Smooth muscle cell (in vitro differentiated cells): ENCODE measurements around the gene TASP1. TPM values are rescaled to one million over a fixed set of nuclear protein-coding genes. Genes with fewer than 3 reads are reported as not detected.

Experiments used
- DNase-seq: peaks from one replicate; lab custom pipeline; 2025; ENCODE audit not compliant: unreplicated experiment; lab: John Stamatoyannopoulos, UW
- H2AFZ ChIP-seq: fragments of 200-600 bp; sonication (generic); 2 replicates; pipeline ENCODE4 v1.6.0; 2016; ENCODE audit warnings: antibody characterized with exemption, low read depth, mild to moderate bottlenecking
- H3F3A ChIP-seq: fragments of 200-600 bp; sonication (generic); 2 replicates; pipeline ENCODE4 v1.6.0; 2017; ENCODE audit warnings: antibody characterized with exemption, low read depth
- H3K27ac ChIP-seq: fragments of 200-600 bp; sonication (generic); 2 replicates; pipeline ENCODE4 v1.5.1; 2016; ENCODE audit warnings: low read depth, mild to moderate bottlenecking
- H3K27me3 ChIP-seq: fragments of 200-600 bp; sonication (generic); 2 replicates; pipeline ENCODE4 v1.6.1; 2016; ENCODE audit warnings: low read depth, mild to moderate bottlenecking
- H3K36me3 ChIP-seq: fragments of 200-600 bp; sonication (generic); 2 replicates; pipeline ENCODE4 v1.5.1; 2016; ENCODE audit warnings: low read depth
- H3K4me1 ChIP-seq: fragments of 200-600 bp; sonication (generic); 2 replicates; pipeline ENCODE4 v1.5.1; 2016; ENCODE audit warnings: low read depth
- H3K4me2 ChIP-seq: fragments of 200-600 bp; sonication (generic); 2 replicates; pipeline ENCODE4 v1.6.0; 2016; ENCODE audit warnings: mild to moderate bottlenecking
- H3K4me3 ChIP-seq: fragments of 200-600 bp; sonication (generic); 2 replicates; pipeline ENCODE4 v1.5.1; 2016; ENCODE audit warnings: mild to moderate bottlenecking
- H3K79me2 ChIP-seq: fragments of 200-600 bp; sonication (generic); 2 replicates; pipeline ENCODE4 v1.6.0; 2016; ENCODE audit warnings: low read depth, mild to moderate bottlenecking
- H3K9ac ChIP-seq: fragments of 200-600 bp; sonication (generic); 2 replicates; pipeline ENCODE4 v1.6.0; 2016; ENCODE audit warnings: low read depth
- H3K9me3 ChIP-seq: fragments of 200-600 bp; sonication (generic); replicated peaks from 2 replicates; pipeline ENCODE4 v1.5.1; 2016; ENCODE audit warnings: low read depth
- H4K20me1 ChIP-seq: fragments of 200-600 bp; sonication (generic); 2 replicates; pipeline ENCODE4 v1.6.0; 2016; ENCODE audit warnings: low read depth
- WGBS: methylation state at CpG from one replicate; pipeline ENCODE4 v1.1.7; 2016; ENCODE audit warnings: low lambda C conversion rate; 5-methylcytosine and 5-hydroxymethylcytosine counted together
- polyA plus RNA-seq: library from polyadenylated mRNA; unstranded; fragments of >200 nt; fragmentation: Nextera tagmentation; extraction: Ambion mirVana; gene quantifications from 2 replicates; pipeline ENCODE4 v1.2.1, GENCODE V29; 2016
- total RNA-seq: library from RNA; depleted of rRNA; stranded (reverse); fragments of >200 nt; gene quantifications from 2 replicates; pipeline ENCODE4 v1.2.3, GENCODE V29; 2014
- TF ChIP-seq, protein P1 (sequence below): fragments of 200-600 bp; sonication (generic); IDR thresholded peaks from 2 replicates; pipeline ENCODE4 v1.5.1; 2017; ENCODE audit warnings: borderline replicate concordance, mild to moderate bottlenecking, antibody characterized with exemption; ENCODE audit not compliant: insufficient read depth, poor library complexity, severe bottlenecking

The TASP1 gene
- total and polyA plus RNA-seq, 2 experiments from 2014 or later: 6.4 to 17.5 TPM

DNA sequence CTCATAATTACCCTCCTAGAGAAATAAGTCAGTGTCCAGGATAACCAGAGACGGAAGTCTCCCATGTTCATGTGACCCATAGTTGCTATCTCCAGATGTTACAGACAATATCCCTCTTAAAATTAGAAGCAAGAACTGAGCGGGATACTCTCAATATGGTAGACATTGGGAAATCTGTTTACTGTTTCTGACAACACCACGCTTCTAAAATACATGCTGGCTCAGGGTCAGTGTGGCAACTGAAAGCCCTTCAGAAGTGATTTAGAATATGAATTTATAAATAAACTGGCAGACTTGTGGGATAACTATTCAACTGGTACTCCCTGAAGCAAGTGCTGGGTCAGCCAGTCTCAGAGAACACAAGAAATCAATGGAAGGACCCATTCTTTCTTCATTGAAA lies 108.6 kb downstream of the TASP1 start:
- TF ChIP-seq, protein P1, sequence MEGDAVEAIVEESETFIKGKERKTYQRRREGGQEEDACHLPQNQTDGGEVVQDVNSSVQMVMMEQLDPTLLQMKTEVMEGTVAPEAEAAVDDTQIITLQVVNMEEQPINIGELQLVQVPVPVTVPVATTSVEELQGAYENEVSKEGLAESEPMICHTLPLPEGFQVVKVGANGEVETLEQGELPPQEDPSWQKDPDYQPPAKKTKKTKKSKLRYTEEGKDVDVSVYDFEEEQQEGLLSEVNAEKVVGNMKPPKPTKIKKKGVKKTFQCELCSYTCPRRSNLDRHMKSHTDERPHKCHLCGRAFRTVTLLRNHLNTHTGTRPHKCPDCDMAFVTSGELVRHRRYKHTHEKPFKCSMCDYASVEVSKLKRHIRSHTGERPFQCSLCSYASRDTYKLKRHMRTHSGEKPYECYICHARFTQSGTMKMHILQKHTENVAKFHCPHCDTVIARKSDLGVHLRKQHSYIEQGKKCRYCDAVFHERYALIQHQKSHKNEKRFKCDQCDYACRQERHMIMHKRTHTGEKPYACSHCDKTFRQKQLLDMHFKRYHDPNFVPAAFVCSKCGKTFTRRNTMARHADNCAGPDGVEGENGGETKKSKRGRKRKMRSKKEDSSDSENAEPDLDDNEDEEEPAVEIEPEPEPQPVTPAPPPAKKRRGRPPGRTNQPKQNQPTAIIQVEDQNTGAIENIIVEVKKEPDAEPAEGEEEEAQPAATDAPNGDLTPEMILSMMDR: no peak
- H3K4me1 ChIP-seq: no peaks in the 10 kb centered on the region
- no peak overlapping the region for H2AFZ ChIP-seq
- no peaks in the 10 kb centered on the region for H4K20me1 ChIP-seq
- H3K27me3 ChIP-seq: no peaks in the 10 kb centered on the region
- H3F3A ChIP-seq: peaks cover 4% of the 10 kb centered on the region
- H3K4me3 ChIP-seq: no peak overlapping the region
- H3K9me3 ChIP-seq: no peaks in the 10 kb centered on the region
- no peak overlapping the region for H3K9ac ChIP-seq
- DNase-seq: no peak
- H3K4me2 ChIP-seq: no peak overlapping the region
- H3K79me2 ChIP-seq: no peaks in the 10 kb centered on the region
- no peak overlapping the region for H3K27ac ChIP-seq
- no peaks in the 10 kb centered on the region for H3K36me3 ChIP-seq
- 73% methylated on average over 3 of the region's 3 CpGs for WGBS

DNA sequence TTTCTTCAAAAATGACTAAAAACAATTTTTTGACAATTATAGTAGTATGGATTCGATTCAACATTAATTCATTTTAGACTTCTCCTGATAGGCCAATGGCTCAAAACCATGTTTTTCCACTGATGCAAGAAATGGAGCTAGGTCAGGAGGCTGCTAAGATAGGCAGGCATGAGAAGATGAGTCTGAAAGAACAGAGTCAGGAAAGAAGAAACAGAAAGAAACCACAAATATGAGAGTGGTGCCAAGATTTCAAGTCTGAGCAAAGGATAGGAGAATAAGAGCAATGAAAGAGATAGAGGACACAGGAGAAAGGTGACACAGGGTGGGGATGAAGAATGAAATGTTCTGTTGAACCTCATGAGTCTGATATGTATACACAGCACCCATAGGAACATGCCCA lies 112.2 kb downstream of the TASP1 start:
- Histone ChIP-seq H2AFZ (no peak overlapping the region), H4K20me1 (no peaks in the 10 kb centered on the region), H3K27ac (no peak overlapping the region), H3K79me2 (no peaks in the 10 kb centered on the region), H3K9ac (no peak overlapping the region), H3K4me2 (no peak overlapping the region), H3K4me1 (no peaks in the 10 kb centered on the region), H3K4me3 (no peak overlapping the region), H3F3A (peaks cover 4% of the 10 kb centered on the region), H3K27me3 (no peaks in the 10 kb centered on the region), H3K36me3 (no peaks in the 10 kb centered on the region), H3K9me3 (no peaks in the 10 kb centered on the region)
- DNase-seq: no peak
- TF ChIP-seq, protein P1: no peak
- 98% methylated on average over 1 of the region's 1 CpG for WGBS

DNA sequence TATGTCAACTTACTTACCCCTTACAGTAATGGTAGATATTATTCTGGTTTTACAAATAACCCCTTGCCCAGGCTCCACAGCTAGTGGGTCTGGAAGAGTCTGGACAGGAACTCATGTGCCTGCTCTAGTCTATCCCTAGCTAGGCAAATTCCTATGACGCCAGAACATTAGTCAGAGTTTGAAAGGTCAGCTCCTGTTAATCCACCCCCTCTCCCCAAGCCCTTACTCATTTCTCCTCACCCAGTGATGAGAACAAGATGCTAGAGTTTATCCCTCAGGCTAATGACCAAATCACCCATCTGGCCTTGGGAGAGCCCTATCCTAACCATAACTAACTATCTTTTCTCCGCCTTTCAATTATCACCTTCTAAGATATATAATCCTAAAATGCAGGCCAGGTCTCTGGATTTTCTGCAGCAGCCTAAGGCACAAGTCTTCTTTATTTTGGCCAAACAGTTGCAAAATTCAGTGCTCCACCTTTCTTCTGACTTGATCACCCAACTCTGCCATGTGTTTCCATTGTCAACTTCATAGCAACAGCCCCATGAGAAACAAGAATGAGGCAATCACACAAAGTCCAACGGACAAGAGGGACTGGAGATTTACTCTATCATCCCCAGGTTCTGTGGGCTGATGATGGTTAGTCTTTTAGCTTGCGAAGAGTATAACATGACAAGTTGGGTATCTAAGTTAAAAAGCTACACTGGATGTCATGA lies 113.3 kb downstream of the TASP1 start:
- Histone ChIP-seq H3K9me3 (no peaks in the 10 kb centered on the region), H3F3A (peaks cover 4% of the 10 kb centered on the region), H3K4me2 (peak overlapping the region; percentile 42), H3K4me3 (no peak overlapping the region), H4K20me1 (no peaks in the 10 kb centered on the region), H3K9ac (peak overlapping the region; percentile 15), H3K36me3 (no peaks in the 10 kb centered on the region), H3K79me2 (no peaks in the 10 kb centered on the region), H3K27me3 (no peaks in the 10 kb centered on the region), H3K27ac (peak overlapping the region; percentile 70), H3K4me1 (no peaks in the 10 kb centered on the region), H2AFZ (no peak overlapping the region)
- DNase-seq: no peak
- 46% methylated on average over 4 of the region's 4 CpGs for WGBS
- TF ChIP-seq, protein P1: no peak

DNA sequence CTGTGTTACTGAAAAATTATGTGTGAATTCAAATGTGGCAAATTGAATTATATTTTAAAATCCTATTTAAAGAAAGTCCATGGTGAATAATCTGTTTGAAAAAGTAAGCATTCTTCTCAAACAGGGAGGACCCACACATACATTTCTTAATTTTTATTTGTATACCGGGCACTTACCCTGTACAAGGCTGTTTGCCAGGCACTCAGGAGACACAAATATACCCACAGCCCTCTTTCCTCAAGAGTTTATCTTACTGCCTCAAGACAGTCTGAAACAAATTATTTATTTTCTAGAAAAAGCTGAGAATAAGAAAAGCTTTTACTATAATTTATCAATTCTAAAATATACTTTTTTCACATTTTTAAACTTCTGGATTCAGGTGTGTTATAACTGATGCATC lies 114.4 kb downstream of the TASP1 start:
- Histone ChIP-seq H3F3A (peaks cover 4% of the 10 kb centered on the region), H3K4me1 (no peaks in the 10 kb centered on the region), H2AFZ (no peak overlapping the region), H3K27ac (peak overlapping the region; percentile 70), H3K36me3 (no peaks in the 10 kb centered on the region), H3K9me3 (no peaks in the 10 kb centered on the region), H3K4me2 (no peak overlapping the region), H4K20me1 (no peaks in the 10 kb centered on the region), H3K4me3 (no peak overlapping the region), H3K27me3 (no peaks in the 10 kb centered on the region), H3K9ac (no peak overlapping the region), H3K79me2 (no peaks in the 10 kb centered on the region)
- DNase-seq: no peak
- WGBS: 97% methylated on average over 1 of the region's 1 CpG
- TF ChIP-seq, protein P1: no peak
